Right lobe of liver (tissue), 6 donors: Measurements from ENCODE around the gene CANX. TPM values are rescaled to one million over a fixed set of nuclear protein-coding genes. Genes with fewer than 3 reads are reported as not detected.
"Not testable (repeated sequence)": the region's sequence is repeated elsewhere in the genome, so short reads cannot be mapped to it uniquely, and the experiment has no call there.

ENCODE experiments used
- ATAC-seq, 4 donors: fragments of 200-7000 bp; cut with Tn5 transposase; one replicate each; pipeline ENCODE4 v1.9.1; 2020; ENCODE audit warnings: mild to moderate bottlenecking in 4 of 4, moderate library complexity in 4 of 4
- DNase-seq, 3 donors: peaks; one replicate each; pipeline ENCODE4 v3.0.0-alpha.2; 2020
- H3K27ac ChIP-seq, 3 donors: fragments of 200-600 bp; one replicate each; pipeline ENCODE4 v1.8.0; 2022
- H3K27me3 ChIP-seq, 2 donors: fragments of 200-600 bp; one replicate each; pipeline ENCODE4 v1.8.0; 2022
- H3K36me3 ChIP-seq, 4 donors: fragments of 200-600 bp; sonication (generic) in 1 of 4; one replicate each; pipeline versions ENCODE4 v1.5.1 to v1.8.0; 2017 to 2022; ENCODE audit warnings: control low read depth in 1 of 4
- H3K4me1 ChIP-seq, 4 donors: fragments of 200-600 bp; sonication (generic) in 1 of 4; one replicate each; pipeline versions ENCODE4 v1.5.1 to v1.8.0; 2017 to 2022; ENCODE audit warnings: control low read depth in 1 of 4
- H3K4me3 ChIP-seq, 3 donors: fragments of 200-600 bp; one replicate each; pipeline ENCODE4 v1.8.0; 2022
- H3K9me3 ChIP-seq, 4 donors: fragments of 200-600 bp; sonication (generic) in 1 of 4; one replicate each; pipeline versions ENCODE4 v1.5.1 to v1.8.0; 2017 to 2022; ENCODE audit warnings: control low read depth in 1 of 4
- CTCF ChIP-seq, 4 donors: fragments of 200-600 bp in 3 of 4; fragments of 450-650 bp in 1 of 4; IDR thresholded peaks; one replicate each; pipeline versions ENCODE4 v1.5.1 to v1.8.0; 2016 to 2022; ENCODE audit warnings: antibody characterized with exemption in 4 of 4, mild to moderate bottlenecking in 2 of 4
- POLR2A ChIP-seq: fragments of 450-650 bp; IDR thresholded peaks from one replicate; pipeline ENCODE4 v1.6.1; 2017; ENCODE audit warnings: antibody characterized with exemption, mild to moderate bottlenecking
- WGBS: methylation state at CpG from one replicate; pipeline ENCODE4 v1.1.6; 2018; ENCODE audit warnings: low coverage, low lambda C conversion rate; ENCODE audit not compliant: insufficient coverage; ENCODE audit errors: missing lambda C conversion rate; 5-methylcytosine and 5-hydroxymethylcytosine counted together
- intact Hi-C, 2 donors: fragments of 100-400 bp; cut with DNase I; formaldehyde crosslinking; loops; one replicate each; pipeline versions ENCODE4 v1.11.2 to v1.14.1; 2022
- long read RNA-seq: library from polyadenylated mRNA; unstranded; transcript quantifications from one replicate; pipeline ENCODE4 v2.0.0, GENCODE V29; 2019
- total RNA-seq, 6 experiments: library from RNA; depleted of rRNA in 2 of 6; stranded (reverse); fragments of >200 nt in 2 of 6; fragmentation: NEBNext Ultra II Directional in 3 of 6; extraction: Animal tissue kit (Norgen Biotek cat#: 25700) in 3 of 6; gene quantifications; one replicate each; pipeline versions ENCODE4 v1.1.0 to v1.2.4, GENCODE V29; 2016 to 2023
- donor health status: DM: no; HTN: yes; CAD: no.
- donor health status: DM: no; HTN: no; CAD: no.
- donor health status: DM: no; HTN: no; CAD: no.
- donor health status: DM: no; HTN: yes; CAD: no.
- donor health status: DM: no; HTN: yes; CAD: no.

Gene CANX
- total RNA-seq, result 100 to 1,000 TPM; 363 to 606 (median 456) TPM
- long read RNA-seq, full-length matches to known transcripts, result 23 of 39 reads
- long read RNA-seq, partial matches to known transcripts, result 12 of 39 reads
- long read RNA-seq, other reads (novel, unspliced or antisense), result 4 of 39 reads

DNA sequence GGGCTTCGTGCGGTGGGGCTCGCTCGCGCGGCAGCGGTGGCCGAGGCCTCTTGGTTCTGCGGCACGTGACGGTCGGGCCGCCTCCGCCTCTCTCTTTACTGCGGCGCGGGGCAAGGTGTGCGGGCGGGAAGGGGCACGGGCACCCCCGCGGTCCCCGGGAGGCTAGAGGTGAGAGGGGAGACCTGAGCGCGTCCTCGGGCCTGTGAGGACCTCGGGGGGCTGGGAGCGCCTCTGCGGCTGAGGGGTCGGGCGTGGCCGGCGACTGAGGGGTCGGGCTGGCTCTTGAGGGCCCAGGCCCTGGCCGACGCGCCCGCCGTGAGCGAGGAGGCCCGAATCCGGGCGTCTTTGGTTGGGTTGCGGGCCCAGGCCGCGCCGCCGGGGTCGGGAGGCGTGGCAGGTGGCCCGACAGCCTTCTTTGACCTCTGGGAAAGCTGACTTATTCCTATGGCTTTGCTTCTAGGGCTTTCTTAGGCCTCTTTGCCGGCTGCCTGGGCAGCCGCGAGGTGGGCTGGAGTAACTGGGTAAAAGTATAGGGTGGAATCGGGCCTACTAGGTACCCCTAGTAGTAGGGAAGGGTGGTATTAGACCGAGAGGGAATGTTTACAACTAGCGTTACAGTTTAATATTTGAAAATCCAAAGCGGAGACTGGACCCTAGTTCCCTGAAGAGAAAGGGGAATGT, at the start of gene CANX:
TSS of gene CANX (plus strand) at position 33 of the 681 bp plus-strand sequence. CDS start 6,715 bp downstream, outside the sequence.
- Histone ChIP-seq H3K27ac (peak within 1 kb of the TSS; percentile 92 to 99 (median 93)), H3K4me1 (peaks cover 0 to 32% (median 0%) of the 10 kb centered on the region in 4 donors), H3K4me3 (peak within 1 kb of the TSS; percentile 86 to 99 (median 92)), H3K27me3 (no peaks in the 10 kb centered on the region), H3K36me3 (peaks cover 0 to 4% (median 0%) of the 10 kb centered on the region in 4 donors), H3K9me3 (no peaks in the 10 kb centered on the region)
- WGBS, result 2% methylated on average over 22 of the region's 58 CpGs
- peak; percentile 89 for TF ChIP-seq POLR2A
- TF ChIP-seq CTCF (IDR thresholded peaks at IDR 0.05), result peak in 1 of 4 donors; percentile 0
- peak; percentile 1 to 15 (median 5) for ATAC-seq
- intact Hi-C loops, result no loop called here
- no peak for DNase-seq

DNA sequence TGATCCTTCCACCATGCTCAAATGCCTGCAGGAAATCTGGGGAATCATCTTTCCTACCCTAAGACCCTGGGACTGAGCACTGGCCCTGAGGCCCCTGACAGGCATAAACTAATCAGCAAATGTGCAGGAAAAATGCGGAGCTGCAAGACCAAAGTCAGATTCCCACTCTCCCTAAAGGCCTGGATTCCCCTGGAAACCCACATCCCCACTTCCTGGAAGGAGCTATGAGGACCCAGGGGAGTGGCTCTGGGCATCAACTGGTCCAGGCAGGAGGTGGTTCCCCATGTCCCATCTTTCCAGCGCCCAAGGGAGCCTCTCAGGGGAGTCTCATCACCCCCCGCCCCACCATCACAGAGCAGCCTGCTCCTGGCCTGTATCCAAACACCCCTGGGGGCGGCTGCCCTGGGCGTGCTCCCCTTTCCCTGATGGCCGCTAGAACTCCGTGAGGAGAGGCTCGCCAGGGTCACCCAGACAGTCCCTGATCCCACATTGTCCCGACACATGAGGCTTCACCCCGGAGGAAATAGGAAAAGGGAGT, 49.5 kb upstream of the CANX start:
- DNase-seq, H3K27ac ChIP-seq, H3K36me3 ChIP-seq, H3K9me3 ChIP-seq, H3K27me3 ChIP-seq, H3K4me1 ChIP-seq, H3K4me3 ChIP-seq, intact Hi-C loops: not testable (repeated sequence)
- no CpG with 5 or more reads among the region's 10 CpGs for WGBS
- ATAC-seq, result peak in 1 of 4 donors; percentile 27

GRCh38 chr5:179650245-179650644, 48.5 kb upstream of the CANX start:
- H3K4me3 ChIP-seq, intact Hi-C loops, H3K36me3 ChIP-seq, H3K9me3 ChIP-seq, H3K27me3 ChIP-seq, H3K27ac ChIP-seq, H3K4me1 ChIP-seq, DNase-seq, ATAC-seq: not testable (repeated sequence)
- 72% methylated on average over 2 of the region's 26 CpGs for WGBS

DNA sequence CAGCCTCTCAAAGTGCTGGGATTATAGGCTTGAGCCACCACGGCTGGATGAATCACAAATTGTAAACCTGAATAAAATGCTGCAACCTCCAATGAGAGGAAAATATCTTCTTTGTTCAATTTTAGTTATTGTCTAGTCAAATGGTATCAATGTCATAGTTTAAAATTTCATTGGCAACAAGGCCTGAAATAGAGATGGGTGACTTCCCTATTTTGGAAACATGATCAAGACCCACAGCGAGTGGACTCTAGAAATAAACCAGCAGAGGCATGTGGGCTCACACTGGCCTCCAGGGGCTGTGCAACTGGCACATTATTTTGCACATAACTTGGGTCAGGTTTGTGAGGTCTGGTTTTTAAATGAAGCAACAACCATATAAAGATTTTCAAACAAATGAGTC, 45.6 kb upstream of the CANX start:
- ATAC-seq, result not testable (repeated sequence)
- 67% methylated on average over 1 of the region's 2 CpGs for WGBS

DNA sequence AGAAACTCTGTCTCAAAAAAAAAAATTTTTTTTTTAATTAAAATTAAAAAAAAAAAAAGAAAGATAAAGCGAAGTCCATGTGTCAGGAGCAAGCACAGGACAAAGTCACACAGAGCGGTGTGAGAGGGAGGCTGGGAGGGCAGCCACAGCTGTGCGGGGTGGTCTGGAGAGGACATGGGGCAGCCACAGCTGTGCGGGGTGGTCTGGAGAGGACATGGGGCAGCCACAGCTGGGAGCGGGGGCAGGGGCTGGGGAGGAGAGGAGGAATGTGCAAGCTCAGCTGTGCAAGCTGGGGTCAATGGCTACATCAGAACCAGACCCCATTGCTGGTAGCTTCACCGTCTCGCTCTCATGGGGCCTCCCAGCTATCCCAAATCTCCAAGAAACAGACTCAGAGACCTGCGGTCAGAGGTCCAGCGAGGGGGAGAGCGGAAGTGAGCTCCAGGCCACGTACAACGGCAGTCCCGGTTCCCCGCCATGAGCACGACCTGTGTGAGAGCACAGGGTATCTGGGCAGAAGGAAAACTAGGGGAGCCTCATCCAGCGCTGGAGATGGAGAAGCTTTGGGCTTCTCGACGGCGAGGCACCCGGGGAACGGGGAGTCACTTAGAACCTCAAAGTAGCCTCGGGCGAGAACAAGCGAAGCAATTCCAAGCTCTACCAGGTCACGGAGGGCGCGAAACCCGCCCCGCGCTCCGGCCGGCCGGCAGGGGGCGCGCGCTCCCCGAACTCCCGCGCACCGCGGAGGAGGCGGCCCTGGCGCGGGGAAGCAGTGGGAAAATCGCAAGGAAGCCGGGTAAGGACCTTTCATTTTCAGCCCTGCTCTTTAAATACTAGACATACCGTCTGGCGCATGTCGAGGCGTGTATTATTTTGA, 41.2 kb upstream of the CANX start:
- intact Hi-C loops, H3K27me3 ChIP-seq, H3K27ac ChIP-seq, H3K36me3 ChIP-seq, H3K9me3 ChIP-seq, H3K4me1 ChIP-seq: not testable (repeated sequence)
- ATAC-seq (peak; percentile 94 to 99 (median 98)), DNase-seq (peak in 1 of 3 donors; percentile 28)
- H3K4me3 ChIP-seq, result peak overlapping the region in 1 of 3 donors; percentile 25
- WGBS, result 21% methylated on average over 9 of the region's 50 CpGs

More for the DNA sequence above, 45.6 kb upstream of the CANX start:
- H3K4me1 ChIP-seq, H3K27ac ChIP-seq, H3K36me3 ChIP-seq, DNase-seq, H3K9me3 ChIP-seq, H3K4me3 ChIP-seq, intact Hi-C loops, H3K27me3 ChIP-seq: not testable (repeated sequence)

DNA sequence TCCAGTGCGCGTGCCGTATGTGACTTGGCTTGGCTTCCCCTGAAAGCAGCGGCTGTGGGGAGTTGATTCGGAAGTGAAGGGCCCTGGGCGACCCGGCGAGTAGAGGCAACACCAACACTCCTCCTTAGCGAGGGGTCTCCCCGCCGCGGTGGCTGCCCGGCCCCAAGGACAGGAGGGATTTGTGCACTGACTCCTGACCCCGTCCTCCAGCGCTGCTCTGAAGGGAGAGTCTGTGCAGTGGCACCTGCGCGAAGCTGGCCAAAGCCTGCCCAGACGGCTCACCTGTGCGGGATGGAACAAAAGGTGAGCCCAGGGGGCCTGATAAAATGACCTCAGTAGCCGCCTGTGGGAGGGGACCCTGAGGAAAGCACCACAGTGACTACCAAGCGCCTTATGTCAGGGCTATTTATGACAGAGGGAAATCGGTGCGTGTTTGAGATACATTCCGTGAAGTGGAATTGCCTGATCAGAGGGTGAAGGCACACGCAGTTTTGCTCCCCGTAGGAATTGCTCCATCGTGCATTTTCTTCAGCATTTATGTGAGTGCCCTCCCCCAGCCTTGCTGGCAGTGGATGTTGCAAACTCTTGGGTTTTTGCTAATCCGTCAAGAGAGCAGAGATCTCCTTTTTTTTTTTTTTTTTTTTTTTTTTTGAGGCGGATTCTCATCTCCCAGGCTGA, 40.4 kb upstream of the CANX start:
- peak; percentile 50 to 58 (median 56) for ATAC-seq
- WGBS, result 5% methylated on average over 9 of the region's 29 CpGs
- H3K36me3 ChIP-seq, DNase-seq, H3K27me3 ChIP-seq, H3K9me3 ChIP-seq, H3K27ac ChIP-seq, intact Hi-C loops, H3K4me1 ChIP-seq: not testable (repeated sequence)
- H3K4me3 ChIP-seq, result peak overlapping the region; percentile 31 to 45 (median 44)

DNA sequence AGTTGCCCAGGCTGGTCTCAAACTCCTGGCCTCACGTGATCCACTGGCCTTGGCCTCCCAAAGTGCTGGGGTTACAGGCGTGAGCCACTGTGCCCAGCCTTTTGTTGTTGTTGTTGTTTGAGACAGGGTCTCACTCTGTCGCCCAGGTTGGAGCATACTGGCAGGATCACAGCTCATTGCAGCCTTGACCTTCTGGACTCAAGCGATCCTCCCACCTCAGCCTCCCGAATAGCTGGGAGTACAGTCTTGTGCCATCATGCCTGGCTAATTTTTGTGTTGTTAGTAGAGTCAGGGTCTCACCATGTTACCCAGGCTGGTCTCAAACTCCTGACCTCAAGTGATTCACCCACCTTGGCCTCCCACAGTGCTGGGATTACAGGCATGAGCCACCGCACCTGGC, 37.1 kb upstream of the CANX start:
- intact Hi-C loops, H3K36me3 ChIP-seq, H3K27ac ChIP-seq, H3K9me3 ChIP-seq, H3K4me3 ChIP-seq, H3K4me1 ChIP-seq, H3K27me3 ChIP-seq, ATAC-seq, DNase-seq: not testable (repeated sequence)
- WGBS, result 98% methylated on average over 5 of the region's 6 CpGs
